ENCODE measurements around the gene DNAJB13. TPM values are rescaled to one million over a fixed set of nuclear protein-coding genes. Genes with fewer than 3 reads are reported as not detected.

The DNAJB13 gene
- total RNA-seq, 4 donors from 2014 or later: not detected

DNA sequence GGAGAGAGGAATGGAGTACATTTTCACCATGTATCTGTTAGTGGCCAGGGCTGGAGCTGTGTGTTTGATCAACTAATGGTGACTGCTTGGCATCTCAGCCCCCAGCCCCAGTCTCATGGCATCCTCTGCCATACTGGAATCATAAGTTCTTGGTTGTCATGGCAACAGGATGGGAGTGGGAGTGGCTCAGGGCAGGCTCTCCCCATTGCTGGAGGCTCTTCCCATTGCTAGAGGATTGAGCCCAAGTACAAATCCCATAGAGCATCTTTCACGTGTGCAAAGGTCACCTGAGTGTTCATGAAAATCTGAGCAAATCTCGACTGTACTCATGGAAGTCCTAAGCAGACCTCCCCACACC lies 14.9 kb downstream of the DNAJB13 start:
- no peaks in the 10 kb centered on the region for H3K36me3 ChIP-seq
- TF ChIP-seq POLR2A (IDR thresholded peaks at IDR 0.05) (no peak), POLR2AphosphoS5 (IDR thresholded peaks at IDR 0.05) (no peak), CTCF (IDR thresholded peaks at IDR 0.05) (no peak), EP300 (IDR thresholded peaks at IDR 0.05) (no peak)
- H3K9me3 ChIP-seq: no peaks in the 10 kb centered on the region
- H3K4me3 ChIP-seq: no peak overlapping the region
- no peak for DNase-seq (ENCODE audit: low spot score in 2 of 2)
- H3K4me1 ChIP-seq: peaks cover 7% of the 10 kb centered on the region
- no peak overlapping the region for H3K27ac ChIP-seq
- no peaks in the 10 kb centered on the region for H3K27me3 ChIP-seq
- 85% methylated on average over 2 of the region's 2 CpGs for WGBS

DNA sequence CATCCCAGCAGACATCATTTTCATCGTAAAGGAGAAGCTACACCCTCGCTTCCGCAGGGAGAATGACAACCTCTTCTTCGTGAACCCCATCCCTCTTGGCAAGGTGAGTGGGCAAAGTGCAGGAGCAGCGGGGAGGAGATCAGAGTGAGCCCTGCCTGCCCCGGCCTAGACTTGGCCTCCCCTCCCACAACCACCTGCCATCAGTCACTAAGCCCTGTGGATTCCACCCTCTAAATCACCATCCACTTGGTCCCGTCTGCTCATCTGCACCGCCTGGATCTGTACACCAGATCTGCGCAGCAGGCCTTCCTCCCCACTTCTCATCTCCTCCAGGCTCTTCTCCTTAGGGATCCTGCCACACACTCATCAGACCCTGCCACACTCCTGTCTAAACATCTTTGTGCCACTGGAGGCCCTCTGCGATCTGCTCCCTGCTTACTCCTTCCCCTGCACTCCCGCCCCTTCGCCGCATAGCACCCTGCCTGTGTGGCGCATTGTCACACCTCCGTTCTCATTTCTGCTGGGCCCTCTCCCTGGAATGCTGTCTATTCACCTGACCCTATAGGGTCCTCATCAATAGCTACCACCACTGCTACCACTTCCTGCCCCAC lies 17.6 kb downstream of the DNAJB13 start:
- DNase-seq (ENCODE audit: low spot score in 2 of 2): no peak
- WGBS: 93% methylated on average over 15 of the region's 15 CpGs
- Histone ChIP-seq H3K27ac (no peak overlapping the region), H3K4me1 (peaks cover 15% of the 10 kb centered on the region), H3K27me3 (no peaks in the 10 kb centered on the region), H3K4me3 (no peak overlapping the region), H3K9me3 (no peaks in the 10 kb centered on the region), H3K36me3 (no peaks in the 10 kb centered on the region)
- TF ChIP-seq POLR2A (IDR thresholded peaks at IDR 0.05): no peak
- TF ChIP-seq POLR2AphosphoS5 (IDR thresholded peaks at IDR 0.05): no peak
- no peak for TF ChIP-seq EP300 (IDR thresholded peaks at IDR 0.05)
- TF ChIP-seq CTCF (IDR thresholded peaks at IDR 0.05): no peak

- Histone ChIP-seq H3K9me3 (no peaks in the 10 kb centered on the region), H3K4me3 (no peak overlapping the region), H3K4me1 (peaks cover 21% of the 10 kb centered on the region), H3K27me3 (no peaks in the 10 kb centered on the region), H3K36me3 (no peaks in the 10 kb centered on the region), H3K27ac (no peak overlapping the region)
- no peak for TF ChIP-seq POLR2A (IDR thresholded peaks at IDR 0.05)
- no peak for TF ChIP-seq EP300 (IDR thresholded peaks at IDR 0.05)
- no peak for TF ChIP-seq POLR2AphosphoS5 (IDR thresholded peaks at IDR 0.05)
- no peak for TF ChIP-seq CTCF (IDR thresholded peaks at IDR 0.05)
- no peak for DNase-seq (ENCODE audit: low spot score in 2 of 2)
- WGBS: 92% methylated on average over 2 of the region's 2 CpGs
These were observed 18.3 kb downstream of the DNAJB13 start for GRCh38 chr11:73969091-73969490.

DNA sequence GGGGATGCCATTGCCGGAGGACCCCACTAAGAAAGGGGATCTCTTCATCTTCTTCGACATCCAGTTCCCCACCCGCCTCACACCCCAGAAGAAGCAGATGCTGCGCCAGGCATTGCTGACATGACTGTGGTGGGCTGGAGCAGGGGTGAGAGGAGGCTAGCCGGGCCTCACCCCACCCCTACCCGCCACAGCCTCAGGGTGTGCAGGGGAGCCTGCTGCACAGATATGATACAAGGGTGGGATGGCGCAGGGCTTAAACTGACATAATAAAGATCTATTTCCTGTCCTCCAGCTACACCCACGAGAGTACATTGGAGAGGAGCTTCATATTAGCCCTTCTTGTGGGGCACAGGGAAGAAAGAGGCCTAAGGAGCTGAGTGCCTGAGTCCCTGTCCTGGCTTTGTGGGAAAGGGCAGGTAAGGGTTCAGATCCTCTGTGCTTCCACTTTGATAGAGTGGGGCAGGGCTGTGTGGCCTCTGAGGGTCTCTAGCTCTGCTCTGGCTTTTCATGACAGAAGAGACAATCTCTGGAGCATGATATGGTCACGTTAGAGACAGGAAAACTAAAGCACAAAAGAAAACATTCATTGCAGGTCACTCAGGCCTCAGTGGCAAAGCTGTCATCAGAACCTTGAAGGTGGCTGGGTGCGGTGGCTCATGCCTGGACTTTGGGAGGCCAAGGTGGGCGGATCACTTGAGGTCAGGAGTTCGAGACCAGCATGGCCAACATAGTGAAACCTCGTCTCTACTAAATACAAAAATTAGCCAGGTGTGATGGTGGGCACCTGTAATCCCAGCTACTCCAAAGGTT lies 19.4 kb downstream of the DNAJB13 start:
- H3K27me3 ChIP-seq: no peaks in the 10 kb centered on the region
- 81% methylated on average over 13 of the region's 13 CpGs for WGBS
- no peaks in the 10 kb centered on the region for H3K9me3 ChIP-seq
- H3K4me1 ChIP-seq: peaks cover 18% of the 10 kb centered on the region
- DNase-seq (ENCODE audit: low spot score in 2 of 2): no peak
- H3K4me3 ChIP-seq: no peak overlapping the region
- no peak overlapping the region for H3K27ac ChIP-seq
- TF ChIP-seq EP300 (IDR thresholded peaks at IDR 0.05) (no peak), CTCF (IDR thresholded peaks at IDR 0.05) (no peak), POLR2A (IDR thresholded peaks at IDR 0.05) (no peak), POLR2AphosphoS5 (IDR thresholded peaks at IDR 0.05) (no peak)
- H3K36me3 ChIP-seq: no peaks in the 10 kb centered on the region

- 91% methylated on average over 5 of the region's 6 CpGs for WGBS
- TF ChIP-seq POLR2AphosphoS5 (IDR thresholded peaks at IDR 0.05) (no peak), POLR2A (IDR thresholded peaks at IDR 0.05) (no peak)
- Histone ChIP-seq H3K4me1 (peaks cover 18% of the 10 kb centered on the region), H3K4me3 (no peak overlapping the region), H3K27ac (no peak overlapping the region), H3K27me3 (no peaks in the 10 kb centered on the region), H3K36me3 (peaks cover 3% of the 10 kb centered on the region), H3K9me3 (no peaks in the 10 kb centered on the region)
- no peak for DNase-seq (ENCODE audit: low spot score in 2 of 2)
These were observed 20.4 kb downstream of the DNAJB13 start for GRCh38 chr11:73971175-73971719.
